Measurements from ENCODE around the gene LCE1B. TPM values are rescaled to one million over a fixed set of nuclear protein-coding genes. Genes with fewer than 3 reads are reported as not detected.

LCE1B gene
- total and polyA plus RNA-seq, 2 donors (not counting 1 experiment from before 2014, with no cell fraction given), result not detected

DNA sequence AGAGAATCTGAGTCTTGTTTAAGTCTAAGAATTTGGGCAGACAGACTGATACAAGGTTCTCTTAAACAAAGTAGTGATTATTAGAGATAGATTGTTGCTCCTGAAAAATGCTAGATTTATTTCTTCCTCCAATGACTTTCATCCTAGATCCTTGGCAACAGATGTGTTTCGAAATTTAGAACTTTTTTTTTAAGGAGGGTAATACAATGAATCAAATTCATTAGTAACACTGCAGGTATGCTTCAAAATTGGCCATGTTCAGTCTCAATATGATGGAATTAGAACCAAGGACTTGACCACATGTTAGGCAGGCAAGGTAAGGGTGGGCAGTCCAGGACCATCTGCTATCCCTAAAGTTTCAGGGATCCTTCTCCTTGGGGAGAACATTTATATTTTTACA lies 41.4 kb upstream of the LCE1B start:
- Histone ChIP-seq H3K4me2 (replicated peaks; ENCODE audit: low read depth, low read length, poor library complexity, severe bottlenecking) (no peak overlapping the region), H3K9ac (ENCODE audit: low read length) (no peak overlapping the region), H4K20me1 (ENCODE audit: control insufficient read depth, insufficient read depth, low read length, poor library complexity, severe bottlenecking) (no peaks in the 10 kb centered on the region), H3K36me3 (replicated peaks in 1 of 2; ENCODE audit: control extremely low read depth in 1 of 2, control insufficient read depth in 1 of 2, extremely low read depth in 1 of 2, insufficient read depth in 2 of 2, low read length in 1 of 2) (no peaks in the 10 kb centered on the region), H3K27ac (ENCODE audit: low read length in 2 of 2) (no peak overlapping the region), H3K9me3 (ENCODE audit: control extremely low read depth in 1 of 3, control insufficient read depth in 2 of 3, insufficient read depth in 1 of 3, low read length in 2 of 3) (no peaks in the 10 kb centered on the region), H3K4me1 (ENCODE audit: control insufficient read depth in 2 of 2, insufficient read depth in 2 of 2, low read length in 2 of 2) (no peaks in the 10 kb centered on the region), H3K4me3 (ENCODE audit: control extremely low read depth in 1 of 5, extremely low read depth in 1 of 5, insufficient read depth in 1 of 5, low read depth in 2 of 5, low read length in 4 of 5) (no peak overlapping the region), H3K79me2 (ENCODE audit: control insufficient read depth, insufficient read depth, low read length) (no peaks in the 10 kb centered on the region), H2AFZ (ENCODE audit: insufficient read depth, low read depth, low read length, poor library complexity, severe bottlenecking) (no peak overlapping the region), H3K27me3 (replicated peaks in 1 of 4; ENCODE audit: control extremely low read depth in 1 of 4, control insufficient read depth in 3 of 4, insufficient read depth in 4 of 4, low read length in 3 of 4) (peaks cover 0 to 8% (median 3%) of the 10 kb centered on the region in 4 experiments)
- ChIA-PET POLR2A (no interaction called here), CTCF (no interaction called here)
- DNase-seq (no peak), ATAC-seq (ENCODE audit: low read depth) (no peak)
- Mint-ChIP-seq H3K4me1 (no peaks in the 10 kb centered on the region), H3K9me3 (ENCODE audit: insufficient read depth) (no peaks in the 10 kb centered on the region), H3K27ac (no peak overlapping the region), H3K4me3 (no peak overlapping the region), H3K27me3 (peaks cover 22% of the 10 kb centered on the region)
- intact Hi-C loops (cut with micrococcal nuclease), result no loop called here
- no CpG with 5 or more reads among the region's 1 CpG for WGBS (ENCODE audit: insufficient coverage)
- TF ChIP-seq, protein P1, sequence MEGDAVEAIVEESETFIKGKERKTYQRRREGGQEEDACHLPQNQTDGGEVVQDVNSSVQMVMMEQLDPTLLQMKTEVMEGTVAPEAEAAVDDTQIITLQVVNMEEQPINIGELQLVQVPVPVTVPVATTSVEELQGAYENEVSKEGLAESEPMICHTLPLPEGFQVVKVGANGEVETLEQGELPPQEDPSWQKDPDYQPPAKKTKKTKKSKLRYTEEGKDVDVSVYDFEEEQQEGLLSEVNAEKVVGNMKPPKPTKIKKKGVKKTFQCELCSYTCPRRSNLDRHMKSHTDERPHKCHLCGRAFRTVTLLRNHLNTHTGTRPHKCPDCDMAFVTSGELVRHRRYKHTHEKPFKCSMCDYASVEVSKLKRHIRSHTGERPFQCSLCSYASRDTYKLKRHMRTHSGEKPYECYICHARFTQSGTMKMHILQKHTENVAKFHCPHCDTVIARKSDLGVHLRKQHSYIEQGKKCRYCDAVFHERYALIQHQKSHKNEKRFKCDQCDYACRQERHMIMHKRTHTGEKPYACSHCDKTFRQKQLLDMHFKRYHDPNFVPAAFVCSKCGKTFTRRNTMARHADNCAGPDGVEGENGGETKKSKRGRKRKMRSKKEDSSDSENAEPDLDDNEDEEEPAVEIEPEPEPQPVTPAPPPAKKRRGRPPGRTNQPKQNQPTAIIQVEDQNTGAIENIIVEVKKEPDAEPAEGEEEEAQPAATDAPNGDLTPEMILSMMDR (IDR thresholded peaks at IDR 0.05), result no peak
- TF ChIP-seq EZH2 (IDR thresholded peaks at IDR 0.05; ENCODE audit: borderline replicate concordance, insufficient read depth, low read depth, low read length, poor library complexity, severe bottlenecking), result no peak

DNA sequence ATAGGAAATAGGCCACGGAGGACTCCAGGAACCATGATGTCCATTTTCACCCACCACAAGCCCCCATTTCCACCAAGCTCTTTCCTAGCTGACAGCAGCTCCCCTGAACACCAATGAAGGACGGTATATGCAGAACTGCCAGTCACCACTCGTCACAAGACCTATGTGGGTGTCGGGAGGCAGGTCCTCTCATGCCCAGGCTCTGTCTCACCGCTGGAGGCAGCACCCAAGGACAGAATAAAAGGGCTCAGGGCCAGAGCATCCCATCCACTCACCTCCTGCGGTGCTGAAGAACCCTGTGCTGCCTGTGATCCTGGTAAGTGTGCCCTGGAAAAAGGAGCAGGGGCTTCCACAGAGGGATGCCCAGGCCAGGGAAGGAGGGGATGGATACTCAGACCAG lies 36.9 kb upstream of the LCE1B start, which contains the start of gene LCE1F:
LCE1F (plus strand) TSS at position 266 of the 400 bp plus-strand sequence. CDS start 1,232 bp downstream, outside the sequence.
- H3K36me3 ChIP-seq (replicated peaks in 1 of 2; ENCODE audit: control extremely low read depth in 1 of 2, control insufficient read depth in 1 of 2, extremely low read depth in 1 of 2, insufficient read depth in 2 of 2, low read length in 1 of 2), result no peaks in the 10 kb centered on the region
- no peaks in the 10 kb centered on the region for H3K79me2 ChIP-seq (ENCODE audit: control insufficient read depth, insufficient read depth, low read length)
- H3K9me3 Mint-ChIP-seq (ENCODE audit: insufficient read depth), result no peaks in the 10 kb centered on the region
- H3K27me3 Mint-ChIP-seq, result peaks cover 42% of the 10 kb centered on the region
- H3K9ac ChIP-seq (ENCODE audit: low read length), result no peak within 1 kb of the TSS
- ATAC-seq (ENCODE audit: low read depth) (no peak), DNase-seq (no peak)
- no peaks in the 10 kb centered on the region for H3K9me3 ChIP-seq (ENCODE audit: control extremely low read depth in 1 of 3, control insufficient read depth in 2 of 3, insufficient read depth in 1 of 3, low read length in 2 of 3)
- CTCF ChIA-PET, result no interaction called here
- TF ChIP-seq EZH2 (IDR thresholded peaks at IDR 0.05; ENCODE audit: borderline replicate concordance, insufficient read depth, low read depth, low read length, poor library complexity, severe bottlenecking), result no peak
- TF ChIP-seq, protein P1 (IDR thresholded peaks at IDR 0.05), result no peak
- H4K20me1 ChIP-seq (ENCODE audit: control insufficient read depth, insufficient read depth, low read length, poor library complexity, severe bottlenecking), result no peaks in the 10 kb centered on the region
- POLR2A ChIA-PET, result no interaction called here
- H3K4me2 ChIP-seq (replicated peaks; ENCODE audit: low read depth, low read length, poor library complexity, severe bottlenecking), result no peak within 1 kb of the TSS
- H3K27ac Mint-ChIP-seq, result no peak within 1 kb of the TSS
- no peaks in the 10 kb centered on the region for H3K4me1 Mint-ChIP-seq
- H3K4me3 Mint-ChIP-seq, result no peak within 1 kb of the TSS
- no peak within 1 kb of the TSS for H2AFZ ChIP-seq (ENCODE audit: insufficient read depth, low read depth, low read length, poor library complexity, severe bottlenecking)
- no peak within 1 kb of the TSS for H3K4me3 ChIP-seq (ENCODE audit: control extremely low read depth in 1 of 5, extremely low read depth in 1 of 5, insufficient read depth in 1 of 5, low read depth in 2 of 5, low read length in 4 of 5)
- H3K27ac ChIP-seq (ENCODE audit: low read length in 2 of 2), result no peak within 1 kb of the TSS
- no peaks in the 10 kb centered on the region for H3K4me1 ChIP-seq (ENCODE audit: control insufficient read depth in 2 of 2, insufficient read depth in 2 of 2, low read length in 2 of 2)
- H3K27me3 ChIP-seq (replicated peaks in 1 of 4; ENCODE audit: control extremely low read depth in 1 of 4, control insufficient read depth in 3 of 4, insufficient read depth in 4 of 4, low read length in 3 of 4), result peaks cover 0 to 6% (median 0%) of the 10 kb centered on the region in 4 experiments
- 81% methylated on average over 5 of the region's 6 CpGs for WGBS (ENCODE audit: insufficient coverage)
- intact Hi-C loops (cut with micrococcal nuclease), result no loop called here
